Caki2 (cell line): ENCODE data around the gene CCDC117. TPM values are rescaled to one million over a fixed set of nuclear protein-coding genes. Genes with fewer than 3 reads are reported as not detected.
"Not testable (repeated sequence)": the region's sequence is repeated elsewhere in the genome, so short reads cannot be mapped to it uniquely, and the experiment has no call there.

ENCODE experiments used
- DNase-seq: peaks from one replicate; pipeline ENCODE4 v3.0.0-alpha.2; 2015; ENCODE audit warnings: low read depth
- in situ Hi-C: cut with HindIII; loops from 2 replicates; pipeline ENCODE4 v1.10.0; 2016; ENCODE audit warnings: low sequenced_read_pairs, low pct_unique_long_range_greater_than_20kb, mixed read lengths
- total RNA-seq: library from RNA; depleted of rRNA; stranded (reverse); fragments of >200 nt; shearing (Covaris generic); gene quantifications from 2 replicates; pipeline ENCODE4 v1.2.3, GENCODE V29; 2014; ENCODE audit warnings: low replicate concordance

Gene CCDC117
- total RNA-seq, 1 experiment from 2014 or later = 34.5 TPM

- in situ Hi-C loops, DNase-seq: not testable (repeated sequence)
Measured at GRCh38 chr22:28762000-28762399, 10.5 kb upstream of the CCDC117 start.

GRCh38 chr22:28766628-28767027 lies 5.9 kb upstream of the CCDC117 start:
- DNase-seq = no peak
- in situ Hi-C loops = no loop called here

GRCh38 chr22:28768701-28769393 lies 3.6 kb upstream of the CCDC117 start:
- DNase-seq = peak; percentile 27
- in situ Hi-C loops = no loop called here

GRCh38 chr22:28769394-28770085 lies 3.0 kb upstream of the CCDC117 start:
- no peak for DNase-seq
- in situ Hi-C loops = no loop called here

GRCh38 chr22:28771195-28771791 lies 1.2 kb upstream of the CCDC117 start:
- in situ Hi-C loops = no loop called here
- DNase-seq = no peak

- DNase-seq = peak; percentile 70
- in situ Hi-C loops = no loop called here
Measured at GRCh38 chr22:28773461-28773867, 969 bp downstream of the CCDC117 start.

GRCh38 chr22:28774378-28774777 lies 1.9 kb downstream of the CCDC117 start:
- DNase-seq = no peak
- in situ Hi-C loops = no loop called here

GRCh38 chr22:28779833-28780232 lies 7.3 kb downstream of the CCDC117 start:
- no peak for DNase-seq
- in situ Hi-C loops = no loop called here

GRCh38 chr22:28780296-28780695 lies 7.8 kb downstream of the CCDC117 start:
- no peak for DNase-seq
- in situ Hi-C loops = no loop called here

- peak; percentile 35 for DNase-seq
- in situ Hi-C loops = no loop called here
Measured at GRCh38 chr22:28783786-28784671, 11.5 kb downstream of the CCDC117 start.

- DNase-seq = no peak
- in situ Hi-C loops = no loop called here
Measured at GRCh38 chr22:28788601-28789000, 16.1 kb downstream of the CCDC117 start.

GRCh38 chr22:28791124-28791523 lies 18.6 kb downstream of the CCDC117 start:
- DNase-seq = no peak

GRCh38 chr22:28791841-28792490 lies 19.5 kb downstream of the CCDC117 start:
- in situ Hi-C loops = no loop called here
- no peak for DNase-seq

More at GRCh38 chr22:28791124-28791523, 18.6 kb downstream of the CCDC117 start:
- in situ Hi-C loops = no loop called here

GRCh38 chr22:28792491-28793383 lies 20.2 kb downstream of the CCDC117 start:
- in situ Hi-C loops = no loop called here

GRCh38 chr22:28793976-28794584 lies 21.6 kb downstream of the CCDC117 start:
- in situ Hi-C loops = no loop called here

More at GRCh38 chr22:28792491-28793383, 20.2 kb downstream of the CCDC117 start:
- DNase-seq = no peak

GRCh38 chr22:28795071-28795693 lies 22.7 kb downstream of the CCDC117 start:
- DNase-seq = no peak
- in situ Hi-C loops = no loop called here

More at GRCh38 chr22:28793976-28794584, 21.6 kb downstream of the CCDC117 start:
- no peak for DNase-seq
